K562 (cell line): ENCODE measurements around the gene TRMU. TPM values are rescaled to one million over a fixed set of nuclear protein-coding genes. Genes with fewer than 3 reads are reported as not detected.
A peak's percentile ranks its signal among the peaks of the same experiment; 100 is the strongest.

Experiments
- AFF1 ChIP-seq, 2 experiments: fragments of 450-650 bp; IDR thresholded peaks; 2 replicates each; pipeline ENCODE4 v1.6.1; 2018; ENCODE audit warnings: mild to moderate bottlenecking in 2 of 2, low read depth in 1 of 2; ENCODE audit not compliant: partially characterized antibody in 2 of 2
- CC2D1A ChIP-seq: fragments of 450-650 bp; IDR thresholded peaks from 2 replicates; pipeline ENCODE4 v1.6.1; 2017; ENCODE audit warnings: mild to moderate bottlenecking
- GABPB1 ChIP-seq: sonication (generic); formaldehyde crosslinking; IDR thresholded peaks from 2 replicates; pipeline ENCODE4 v1.8.0; 2022; ENCODE audit warnings: mild to moderate bottlenecking, missing genetic modification reagents
- GMEB1 ChIP-seq: fragments of 250-450 bp; sonication (Bioruptor Pico); IDR thresholded peaks from 2 replicates; pipeline ENCODE4 v1.4.0; 2020; ENCODE audit warnings: mild to moderate bottlenecking
- KDM5B ChIP-seq: fragments of 200-600 bp; sonication (generic); IDR thresholded peaks from 2 replicates; pipeline ENCODE4 v1.6.1; 2012; ENCODE audit warnings: low read depth, mild to moderate bottlenecking, moderate library complexity, low read length, control low read depth, inconsistent platforms; ENCODE audit not compliant: insufficient replicate concordance
- POLR2B ChIP-seq: fragments of 450-650 bp; IDR thresholded peaks from 2 replicates; pipeline ENCODE4 v1.6.1; 2018; ENCODE audit warnings: low read depth; ENCODE audit not compliant: partially characterized antibody
- RB1 ChIP-seq: fragments of 450-650 bp; IDR thresholded peaks from 2 replicates; pipeline ENCODE4 v1.6.1; 2017; ENCODE audit warnings: low read depth, mild to moderate bottlenecking
- RBBP5 ChIP-seq: fragments of 200-600 bp; sonication (generic); IDR thresholded peaks from 2 replicates; pipeline ENCODE4 v1.6.1; 2012; ENCODE audit warnings: borderline replicate concordance, mild to moderate bottlenecking, low read length, control low read depth, inconsistent platforms; ENCODE audit not compliant: insufficient read depth, poor library complexity, severe bottlenecking
- SP2 ChIP-seq: IDR thresholded peaks from 2 replicates; pipeline ENCODE4 v1.6.1; 2011; ENCODE audit warnings: mild to moderate bottlenecking, low read depth, low read length, moderate library complexity; ENCODE audit not compliant: poor library complexity, severe bottlenecking; ENCODE audit errors: extremely low read depth
- TRIM24 ChIP-seq, 2 experiments: fragments of 450-650 bp; IDR thresholded peaks; 2 replicates each; pipeline ENCODE4 v1.6.1; 2016
- UBTF ChIP-seq, 2 experiments: IDR thresholded peaks; 2 replicates each; pipeline ENCODE4 v1.6.1; 2012; ENCODE audit warnings: improper control_type of control experiment in 2 of 2, low read depth in 2 of 2, low read length in 2 of 2, borderline replicate concordance in 1 of 2
- ZNF146 ChIP-seq: IDR thresholded peaks from one replicate; pipeline ENCODE4 v1.6.1; 2018; ENCODE audit warnings: missing compliant biosample characterization; ENCODE audit not compliant: unreplicated experiment
- ZNF239 ChIP-seq: fragments of 250-450 bp; sonication (Bioruptor Pico); IDR thresholded peaks from 2 replicates; pipeline ENCODE4 v1.4.0; 2020; ENCODE audit warnings: mild to moderate bottlenecking
- ZNF639 ChIP-seq, 2 experiments: fragments of 200-800 bp in 1 of 2; sonication (Bioruptor generic) in 1 of 2; sonication (generic) in 1 of 2; formaldehyde crosslinking in 1 of 2; IDR thresholded peaks in 1 of 2; conservative IDR thresholded peaks in 1 of 2; 2 replicates each; pipeline versions ENCODE4 v1.5.0 to v1.6.1; 2016 to 2020; ENCODE audit warnings: missing compliant biosample characterization in 1 of 2, missing genetic modification characterization in 1 of 2, missing genetic modification reagents in 1 of 2
- ZNF696 ChIP-seq: fragments of 250-450 bp; sonication (Bioruptor Pico); conservative IDR thresholded peaks from 2 replicates; pipeline ENCODE4 v1.4.0; 2020; ENCODE audit warnings: mild to moderate bottlenecking, moderate library complexity
- ZNF780A ChIP-seq: fragments of 250-450 bp; sonication (Bioruptor Pico); IDR thresholded peaks from 2 replicates; pipeline ENCODE4 v1.5.0; 2021; ENCODE audit warnings: mild to moderate bottlenecking
- polyA plus RNA-seq, 8 experiments: library from polyadenylated mRNA; depleted of rRNA in 4 of 8; stranded (reverse) in 5 of 8; unstranded in 3 of 8; fragments of >200 nt; fragmentation: Nextera tagmentation in 2 of 8; fragmentation: Illumina TruSeq in 1 of 8; extraction: Ambion mirVana in 2 of 8; extraction: Trizol in 1 of 8; gene quantifications; 2 replicates each; pipeline versions ENCODE4 v1.2.1 to v1.2.3, GENCODE V29; 2011 to 2014; ENCODE audit warnings: inconsistent platforms in 1 of 8, missing spikeins in 1 of 8
- total RNA-seq, 7 experiments: library from RNA; depleted of rRNA in 6 of 7; stranded (reverse); fragments of >200 nt in 6 of 7; fragmentation: Illumina TruSeq in 2 of 7; extraction: Trizol in 2 of 7; gene quantifications; 2 replicates each; pipeline versions ENCODE4 v1.2.1 to v1.2.3, GENCODE V29; 2011 to 2021; ENCODE audit warnings: low replicate concordance in 1 of 7

Gene TRMU
- total and polyA plus RNA-seq, 9 of the 15 experiments (the other 6 are each of a cell fraction or from before 2014, with no cell fraction given), result 2.3 to 49.9 (median 35.3) TPM

GRCh38 chr22:46335201-46336118 lies at the start of gene TRMU (continued):
- TF ChIP-seq UBTF (IDR thresholded peaks at IDR 0.05; ENCODE audit: borderline replicate concordance in 1 of 2, low read depth in 2 of 2, low read length in 2 of 2), result peak; percentile 83 to 86; a peak in 3 of 4 replicates
- peak; percentile 37 for TF ChIP-seq SP2
- TF ChIP-seq GMEB1 (CRISPR knock-in tag), result peak; percentile 69
- TF ChIP-seq TRIM24 (IDR thresholded peaks at IDR 0.05), result peak in 1 of 2 experiments; percentile 95; a peak in 2 of 4 replicates
- peak; percentile 33 for TF ChIP-seq POLR2B
- peak; percentile 98 for TF ChIP-seq GABPB1 (CRISPR knock-in tag)
- TF ChIP-seq RB1, result peak; percentile 92
- no peak for TF ChIP-seq ZNF780A (CRISPR knock-in tag)
- TF ChIP-seq RBBP5, result peak; percentile 97
- TF ChIP-seq ZNF639 (CRISPR knock-in tag; conservative IDR thresholded peaks at IDR 0.05 in 1 of 2, IDR thresholded peaks at IDR 0.05 in 1 of 2), result peak in 1 of 2 experiments; percentile 30; a peak in 1 of 4 replicates
- TF ChIP-seq AFF1 (IDR thresholded peaks at IDR 0.05; ENCODE audit: low read depth in 1 of 2, partially characterized antibody in 2 of 2), result no peak
- TF ChIP-seq CC2D1A, result no peak
- no peak for TF ChIP-seq ZNF146 (CRISPR knock-in tag)
- no peak for TF ChIP-seq ZNF696 (CRISPR knock-in tag)
- peak; percentile 58 for TF ChIP-seq KDM5B
- no peak for TF ChIP-seq ZNF239 (CRISPR knock-in tag)
